Type B pancreatic cell (in vitro differentiated cells): ENCODE results near the gene ATP11C. TPM values are rescaled to one million over a fixed set of nuclear protein-coding genes. Genes with fewer than 3 reads are reported as not detected.
"Not testable (repeated sequence)": the region's sequence is repeated elsewhere in the genome, so short reads cannot be mapped to it uniquely, and the experiment has no call there.

Experiments
- DNase-seq: peaks from one replicate; pipeline ENCODE4 v3.0.0; 2021; ENCODE audit warnings: mixed read lengths; ENCODE audit not compliant: unreplicated experiment; ENCODE audit errors: extremely low spot score
- H3K27ac Mint-ChIP-seq: 2 replicates; pipeline ENCODE4 v1.8.0; 2021; ENCODE audit warnings: mild to moderate bottlenecking, mixed read lengths
- H3K27me3 Mint-ChIP-seq: 2 replicates; pipeline ENCODE4 v1.8.0; 2021; ENCODE audit warnings: mixed read lengths
- H3K36me3 Mint-ChIP-seq: 2 replicates; pipeline ENCODE4 v1.8.0; 2021; ENCODE audit warnings: mixed read lengths
- H3K4me1 Mint-ChIP-seq: one replicate; pipeline ENCODE4 v1.8.0; 2021; ENCODE audit warnings: mixed read lengths; ENCODE audit not compliant: unreplicated experiment
- H3K4me3 Mint-ChIP-seq: 2 replicates; pipeline ENCODE4 v1.8.0; 2021; ENCODE audit warnings: mild to moderate bottlenecking, mixed read lengths
- H3K9me3 Mint-ChIP-seq: 2 replicates; pipeline ENCODE4 v1.8.0; 2021; ENCODE audit warnings: mixed read lengths
- CTCF ChIP-seq: fragments of 200-600 bp; sonication (generic); conservative IDR thresholded peaks from 2 replicates; pipeline ENCODE4 v1.5.0; 2021; ENCODE audit warnings: antibody characterized with exemption, mild to moderate bottlenecking
- total RNA-seq: library from RNA; stranded (reverse); gene quantifications from 2 replicates; pipeline ENCODE4 v1.2.1, GENCODE V29; 2021; ENCODE audit warnings: low replicate concordance

ATP11C gene
- total RNA-seq, 1 donor from 2014 or later, result 18.9 TPM

- peaks cover 5% of the 10 kb centered on the region for H3K9me3 Mint-ChIP-seq
- no peaks in the 10 kb centered on the region for H3K27me3 Mint-ChIP-seq
- no peak for DNase-seq
- H3K27ac Mint-ChIP-seq, result no peak overlapping the region
- H3K4me1 Mint-ChIP-seq, result no peaks in the 10 kb centered on the region
- no peak overlapping the region for H3K4me3 Mint-ChIP-seq
- no peak for TF ChIP-seq CTCF
- H3K36me3 Mint-ChIP-seq, result no peaks in the 10 kb centered on the region
Measured at GRCh38 chrX:139851730-139852129, 81.1 kb downstream of the ATP11C start.

DNA sequence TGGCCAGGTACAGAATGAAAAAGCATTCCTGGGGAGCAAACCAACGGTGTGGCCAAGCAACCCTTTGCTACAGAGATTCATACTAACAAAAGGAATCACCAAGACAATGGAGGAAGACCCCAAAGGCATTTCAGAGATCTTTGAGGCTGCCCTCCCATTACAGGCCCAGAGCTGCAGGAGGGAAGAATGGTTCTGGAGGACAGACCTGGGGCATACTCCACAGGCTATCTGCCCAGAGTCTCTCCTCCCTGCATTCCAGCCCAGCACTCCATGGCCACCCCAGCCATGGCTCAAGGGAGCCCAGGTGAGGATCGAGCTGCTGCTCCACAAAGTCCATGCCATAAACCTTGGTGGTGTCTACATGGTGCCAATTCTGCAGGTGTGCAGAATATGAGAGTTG lies 81.9 kb downstream of the ATP11C start:
- no peak for DNase-seq
- H3K4me1 Mint-ChIP-seq, result no peaks in the 10 kb centered on the region
- TF ChIP-seq CTCF, result no peak
- no peak overlapping the region for H3K27ac Mint-ChIP-seq
- no peaks in the 10 kb centered on the region for H3K27me3 Mint-ChIP-seq
- no peak overlapping the region for H3K4me3 Mint-ChIP-seq
- no peaks in the 10 kb centered on the region for H3K36me3 Mint-ChIP-seq
- H3K9me3 Mint-ChIP-seq, result no peaks in the 10 kb centered on the region

- H3K27me3 Mint-ChIP-seq, result no peaks in the 10 kb centered on the region
- H3K27ac Mint-ChIP-seq, result no peak overlapping the region
- no peak for DNase-seq
- TF ChIP-seq CTCF, result no peak
- H3K9me3 Mint-ChIP-seq, result no peaks in the 10 kb centered on the region
- H3K4me3 Mint-ChIP-seq, result no peak overlapping the region
- no peaks in the 10 kb centered on the region for H3K36me3 Mint-ChIP-seq
- peaks cover 3% of the 10 kb centered on the region for H3K4me1 Mint-ChIP-seq
Measured at GRCh38 chrX:139844884-139845283, 88.0 kb downstream of the ATP11C start.

DNA sequence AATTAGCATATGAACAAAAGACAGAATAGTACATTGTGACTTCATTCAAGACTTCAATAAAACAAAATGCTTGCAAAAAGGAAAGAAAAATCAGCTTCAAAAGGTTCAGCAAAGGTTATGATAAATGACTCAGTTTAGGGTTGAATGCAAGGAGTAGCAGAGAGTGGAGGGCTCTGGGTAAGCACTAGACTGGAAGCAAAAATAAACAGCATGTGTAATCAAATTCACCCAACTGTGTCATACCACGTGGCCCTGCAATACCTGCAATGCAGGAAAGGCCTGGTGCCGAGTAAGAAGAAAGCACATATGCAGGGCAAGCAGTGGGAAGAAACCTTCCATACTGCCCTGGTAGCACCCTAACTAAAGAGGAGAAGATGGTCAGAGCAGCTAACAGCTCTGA lies 88.7 kb downstream of the ATP11C start:
- H3K4me1 Mint-ChIP-seq, result peaks cover 3% of the 10 kb centered on the region
- TF ChIP-seq CTCF, result no peak
- no peak for DNase-seq
- no peak overlapping the region for H3K27ac Mint-ChIP-seq
- H3K36me3 Mint-ChIP-seq, result no peaks in the 10 kb centered on the region
- H3K9me3 Mint-ChIP-seq, result no peaks in the 10 kb centered on the region
- no peaks in the 10 kb centered on the region for H3K27me3 Mint-ChIP-seq
- no peak overlapping the region for H3K4me3 Mint-ChIP-seq

DNA sequence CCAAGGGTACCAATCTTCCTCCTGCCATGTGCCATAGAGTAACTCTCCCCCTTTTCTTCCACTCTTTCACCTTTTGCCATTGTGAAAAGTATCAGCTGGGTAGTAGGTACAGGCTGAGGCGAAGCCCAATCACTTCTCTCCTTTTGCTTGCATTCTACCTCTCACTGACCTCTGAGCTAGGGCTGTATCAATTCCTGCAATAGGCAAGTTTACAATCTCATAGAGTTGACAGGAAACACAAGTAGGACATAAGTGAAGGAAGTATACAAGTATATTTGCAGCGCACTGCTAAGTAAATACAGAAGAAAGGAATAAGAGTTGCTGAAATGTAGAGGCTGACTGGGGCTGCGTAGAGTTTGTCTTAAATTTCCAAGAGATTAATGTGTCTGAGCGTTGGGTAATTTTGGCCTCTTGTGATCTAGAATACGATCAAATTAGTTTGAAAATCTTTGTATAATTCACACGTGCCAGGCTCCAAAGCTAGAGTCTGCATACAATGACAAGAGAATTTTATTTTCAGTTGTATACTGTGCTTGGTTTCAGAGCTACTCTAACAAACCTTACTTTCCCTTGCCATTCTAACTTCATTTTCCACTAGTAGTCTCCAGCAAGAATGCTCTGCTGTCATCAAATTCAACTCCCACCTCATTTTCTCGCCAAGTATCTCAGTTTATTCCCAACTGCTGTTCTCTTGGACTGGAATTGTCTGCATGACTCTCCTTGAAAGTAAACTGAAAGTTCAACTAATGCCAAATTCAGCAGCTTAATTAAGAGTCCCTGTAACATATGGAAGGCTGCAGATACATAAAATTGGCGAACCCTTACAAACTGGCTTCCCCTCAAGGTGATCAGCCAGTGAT lies 90.3 kb downstream of the ATP11C start:
- Mint-ChIP-seq H3K27me3 (no peaks in the 10 kb centered on the region), H3K27ac (no peak overlapping the region), H3K4me3 (no peak overlapping the region), H3K4me1 (peaks cover 3% of the 10 kb centered on the region), H3K36me3 (no peaks in the 10 kb centered on the region), H3K9me3 (no peaks in the 10 kb centered on the region)
- no peak for TF ChIP-seq CTCF
- no peak for DNase-seq

DNA sequence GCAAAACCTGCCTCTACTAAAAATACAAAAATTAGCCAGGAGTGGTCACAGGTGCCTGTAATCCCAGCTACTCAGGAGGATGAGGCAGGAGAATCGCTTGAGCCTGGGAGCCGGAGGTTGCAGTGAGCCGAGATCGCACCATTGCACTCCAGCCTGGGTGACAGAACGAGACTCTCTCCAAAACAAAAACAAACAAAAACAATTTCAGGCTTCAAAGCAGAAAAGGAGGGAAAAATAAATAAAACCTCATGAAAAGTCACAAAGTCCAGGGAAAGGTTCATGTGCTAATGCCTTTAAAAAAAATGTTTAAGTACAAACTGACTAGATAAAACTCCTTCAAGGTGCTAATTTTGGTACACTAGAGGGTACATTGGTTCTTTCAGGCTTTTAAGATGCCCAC lies 96.5 kb downstream of the ATP11C start:
- not testable (repeated sequence) for H3K27ac Mint-ChIP-seq, H3K27me3 Mint-ChIP-seq, H3K36me3 Mint-ChIP-seq, H3K9me3 Mint-ChIP-seq, H3K4me1 Mint-ChIP-seq, H3K4me3 Mint-ChIP-seq, DNase-seq
